ENCODE data around the gene HSD3B7. TPM values are rescaled to one million over a fixed set of nuclear protein-coding genes. Genes with fewer than 3 reads are reported as not detected.

The HSD3B7 gene
- total RNA-seq, 6 donors from 2014 or later = 10.5 to 38.8 (median 21.3) TPM

DNA sequence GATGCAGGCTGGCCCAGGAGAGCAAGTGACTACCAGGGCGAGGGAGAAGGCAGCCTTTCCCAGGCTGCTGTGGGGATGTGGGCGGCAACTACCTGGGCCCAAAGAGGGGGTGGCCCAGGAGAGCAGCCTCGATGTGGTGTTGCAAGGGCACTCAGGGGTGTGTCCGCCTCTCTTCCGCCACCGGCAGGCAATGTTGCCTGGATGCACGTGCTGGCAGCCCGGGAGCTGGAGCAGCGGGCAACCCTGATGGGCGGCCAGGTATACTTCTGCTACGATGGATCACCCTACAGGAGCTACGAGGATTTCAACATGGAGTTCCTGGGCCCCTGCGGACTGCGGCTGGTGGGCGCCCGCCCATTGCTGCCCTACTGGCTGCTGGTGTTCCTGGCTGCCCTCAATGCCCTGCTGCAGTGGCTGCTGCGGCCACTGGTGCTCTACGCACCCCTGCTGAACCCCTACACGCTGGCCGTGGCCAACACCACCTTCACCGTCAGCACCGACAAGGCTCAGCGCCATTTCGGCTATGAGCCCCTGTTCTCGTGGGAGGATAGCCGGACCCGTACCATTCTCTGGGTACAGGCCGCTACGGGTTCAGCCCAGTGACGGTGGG lies 2.7 kb downstream of the HSD3B7 start:
- 89 to 95% methylated on average over 28 to 29 of the region's 30 CpGs for WGBS, 2 donors
- no peak overlapping the region for H3K4me3 ChIP-seq
- ATAC-seq (ENCODE audit: low FRiP score in 2 of 2) = no peak

DNA sequence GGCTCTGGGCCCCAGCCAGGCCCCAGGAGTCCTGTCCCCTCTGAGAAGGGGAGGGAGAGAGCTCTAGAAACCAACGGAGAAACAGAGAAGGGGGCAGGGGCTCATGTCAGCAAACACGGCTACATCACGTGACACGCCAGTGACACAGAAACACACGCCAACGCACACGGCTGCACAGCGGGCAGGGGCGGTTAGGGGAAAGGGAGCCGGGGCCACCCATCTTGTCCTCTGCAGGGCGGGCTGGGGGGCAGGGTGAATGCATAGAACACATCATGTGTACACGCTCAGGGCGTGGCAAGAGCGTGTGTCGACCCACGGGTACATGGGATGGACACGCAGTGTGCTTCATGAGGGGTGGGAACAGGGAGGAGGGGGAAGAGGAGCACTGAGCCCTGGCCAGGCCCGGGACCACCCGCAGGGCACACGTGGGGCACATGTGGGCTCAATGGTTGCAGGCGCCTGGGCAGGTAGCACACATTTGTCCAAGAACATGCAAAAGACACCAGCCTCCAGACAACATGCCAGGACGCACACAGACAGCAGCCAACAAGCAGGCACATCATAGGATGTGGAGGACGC lies 4.6 kb downstream of the HSD3B7 start:
- no peaks in the 10 kb centered on the region for H3K27me3 ChIP-seq
- H3K36me3 ChIP-seq = peaks cover 0 to 7% (median 3%) of the 10 kb centered on the region in 4 donors
- no peak overlapping the region for H3K4me3 ChIP-seq
- TF ChIP-seq POLR2AphosphoS5 (IDR thresholded peaks at IDR 0.05) (no peak), EP300 (IDR thresholded peaks at IDR 0.05) (no peak), POLR2A (IDR thresholded peaks at IDR 0.05) (no peak)
- TF ChIP-seq, protein P1, sequence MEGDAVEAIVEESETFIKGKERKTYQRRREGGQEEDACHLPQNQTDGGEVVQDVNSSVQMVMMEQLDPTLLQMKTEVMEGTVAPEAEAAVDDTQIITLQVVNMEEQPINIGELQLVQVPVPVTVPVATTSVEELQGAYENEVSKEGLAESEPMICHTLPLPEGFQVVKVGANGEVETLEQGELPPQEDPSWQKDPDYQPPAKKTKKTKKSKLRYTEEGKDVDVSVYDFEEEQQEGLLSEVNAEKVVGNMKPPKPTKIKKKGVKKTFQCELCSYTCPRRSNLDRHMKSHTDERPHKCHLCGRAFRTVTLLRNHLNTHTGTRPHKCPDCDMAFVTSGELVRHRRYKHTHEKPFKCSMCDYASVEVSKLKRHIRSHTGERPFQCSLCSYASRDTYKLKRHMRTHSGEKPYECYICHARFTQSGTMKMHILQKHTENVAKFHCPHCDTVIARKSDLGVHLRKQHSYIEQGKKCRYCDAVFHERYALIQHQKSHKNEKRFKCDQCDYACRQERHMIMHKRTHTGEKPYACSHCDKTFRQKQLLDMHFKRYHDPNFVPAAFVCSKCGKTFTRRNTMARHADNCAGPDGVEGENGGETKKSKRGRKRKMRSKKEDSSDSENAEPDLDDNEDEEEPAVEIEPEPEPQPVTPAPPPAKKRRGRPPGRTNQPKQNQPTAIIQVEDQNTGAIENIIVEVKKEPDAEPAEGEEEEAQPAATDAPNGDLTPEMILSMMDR (IDR thresholded peaks at IDR 0.05) = no peak
- no peaks in the 10 kb centered on the region for H3K9me3 ChIP-seq
- peaks cover 8 to 11% (median 9%) of the 10 kb centered on the region in 4 donors for H3K4me1 ChIP-seq
- no peak overlapping the region for H3K27ac ChIP-seq
- DNase-seq (no peak), ATAC-seq (ENCODE audit: low FRiP score in 2 of 2) (no peak)
- 89 to 91% methylated on average over 22 to 23 of the region's 23 CpGs for WGBS, 2 donors

More for the DNA sequence above, 2.7 kb downstream of the HSD3B7 start:
- TF ChIP-seq, protein P1 (IDR thresholded peaks at IDR 0.05) = no peak
- TF ChIP-seq EP300 (IDR thresholded peaks at IDR 0.05) (no peak), POLR2AphosphoS5 (IDR thresholded peaks at IDR 0.05) (no peak), POLR2A (IDR thresholded peaks at IDR 0.05) (no peak)
- Histone ChIP-seq H3K27ac (no peak overlapping the region), H3K4me1 (peaks cover 8 to 11% (median 9%) of the 10 kb centered on the region in 4 donors), H3K36me3 (peaks cover 0 to 24% (median 20%) of the 10 kb centered on the region in 4 donors), H3K27me3 (no peaks in the 10 kb centered on the region), H3K9me3 (no peaks in the 10 kb centered on the region)
- DNase-seq = no peak

DNA sequence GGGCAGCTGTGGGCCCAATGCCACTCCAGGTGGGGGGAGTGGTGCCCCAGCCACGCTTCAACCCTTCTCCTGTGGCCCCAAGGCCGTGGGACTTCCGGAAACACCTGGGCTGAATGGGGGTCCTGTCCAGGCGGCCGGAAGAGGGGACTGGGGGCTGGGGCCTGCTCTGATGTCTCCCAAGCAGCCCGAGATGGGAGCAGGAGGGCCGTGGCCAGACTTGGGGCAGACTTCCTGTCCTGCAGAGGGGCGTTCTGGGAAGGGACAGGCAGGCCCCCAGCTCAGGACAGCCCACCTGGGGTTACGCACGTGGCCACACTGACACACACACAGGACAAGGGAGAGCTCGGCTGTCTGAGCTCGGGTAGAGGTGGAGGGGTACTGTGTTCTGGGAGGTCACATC lies 5.1 kb downstream of the HSD3B7 start:
- H3K36me3 ChIP-seq = peaks cover 0 to 7% (median 2%) of the 10 kb centered on the region in 4 donors
- ATAC-seq (ENCODE audit: low FRiP score in 2 of 2) = no peak
- DNase-seq = no peak
- H3K27ac ChIP-seq = no peak overlapping the region
- no peaks in the 10 kb centered on the region for H3K27me3 ChIP-seq
- TF ChIP-seq, protein P1 (IDR thresholded peaks at IDR 0.05) = no peak
- TF ChIP-seq POLR2AphosphoS5 (IDR thresholded peaks at IDR 0.05) = no peak
- no peak for TF ChIP-seq POLR2A (IDR thresholded peaks at IDR 0.05)
- H3K4me3 ChIP-seq = no peak overlapping the region
- WGBS, 2 donors = 56 to 69% methylated on average over 5 to 10 of the region's 12 CpGs
- no peaks in the 10 kb centered on the region for H3K9me3 ChIP-seq
- H3K4me1 ChIP-seq = peaks cover 6 to 7% (median 6%) of the 10 kb centered on the region in 4 donors

DNA sequence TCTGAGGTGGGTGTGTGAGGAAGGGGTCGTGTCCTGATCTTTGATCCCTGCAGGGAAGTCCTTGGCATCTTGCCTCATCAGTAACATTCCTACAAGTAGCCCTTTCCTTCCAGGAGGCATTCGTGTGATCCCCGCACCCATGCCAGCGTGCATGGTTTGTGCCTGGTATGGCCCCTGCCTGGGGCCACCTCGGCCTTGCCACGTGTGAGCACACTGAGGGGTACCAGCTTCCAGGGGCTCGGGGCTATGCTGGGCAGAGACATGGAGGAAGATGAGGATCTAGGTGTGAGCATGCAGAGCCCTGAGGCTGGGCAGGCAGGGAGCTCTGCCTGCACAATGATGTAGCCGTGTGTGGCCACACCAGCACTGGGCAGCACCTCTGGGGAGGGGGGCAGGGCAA lies 6.0 kb downstream of the HSD3B7 start:
- H3K9me3 ChIP-seq = no peaks in the 10 kb centered on the region
- no peaks in the 10 kb centered on the region for H3K4me1 ChIP-seq
- H3K36me3 ChIP-seq = peaks cover 0 to 7% (median 2%) of the 10 kb centered on the region in 4 donors
- ATAC-seq (ENCODE audit: low FRiP score in 2 of 2) (no peak), DNase-seq (no peak)
- WGBS, 2 donors = 73 to 89% methylated on average over 8 of the region's 8 CpGs
- TF ChIP-seq POLR2AphosphoS5 (IDR thresholded peaks at IDR 0.05) (no peak), EP300 (IDR thresholded peaks at IDR 0.05) (no peak), POLR2A (IDR thresholded peaks at IDR 0.05) (no peak)
- TF ChIP-seq, protein P1 (IDR thresholded peaks at IDR 0.05) = no peak
- no peaks in the 10 kb centered on the region for H3K27me3 ChIP-seq
- H3K27ac ChIP-seq = no peak overlapping the region
- no peak overlapping the region for H3K4me3 ChIP-seq
